ENCODE results near the gene HLA-DMA. TPM values are rescaled to one million over a fixed set of nuclear protein-coding genes. Genes with fewer than 3 reads are reported as not detected.

The HLA-DMA gene
- total and polyA plus RNA-seq, 2 of the 8 experiments (the other 6 are each of a cell fraction or from before 2014, with no cell fraction given), result 13.3 to 23.1 TPM

GRCh38 chr6:32967151-32968091, 14.5 kb upstream of the HLA-DMA start (continued):
- no peak for TF ChIP-seq BRCA1 (IDR thresholded peaks at IDR 0.05; ENCODE audit: low read depth, low read length)
- TF ChIP-seq SIN3A (conservative IDR thresholded peaks at IDR 0.05 in 1 of 2, IDR thresholded peaks at IDR 0.05 in 1 of 2; ENCODE audit: low read depth in 1 of 2, low read length in 2 of 2), result peak; percentile 30 to 89; a peak in 2 of 4 replicates
- TF ChIP-seq SIX5 (IDR thresholded peaks at IDR 0.05; ENCODE audit: low read depth, low read length), result no peak
- TF ChIP-seq TBP (IDR thresholded peaks at IDR 0.05; ENCODE audit: low read depth, low read length), result 0 out of 2 replicates have a peak, but pooled peaks have one; percentile 13
- TF ChIP-seq SP4 (IDR thresholded peaks at IDR 0.05; ENCODE audit: low read length), result no peak
- no peak for TF ChIP-seq CTBP2 (IDR thresholded peaks at IDR 0.05; ENCODE audit: borderline replicate concordance, insufficient read depth, insufficient read length, low read length)
- TF ChIP-seq KDM4A (IDR thresholded peaks at IDR 0.05; ENCODE audit: low read depth, low read length, severe bottlenecking), result no peak
- TF ChIP-seq CBX8 (IDR thresholded peaks at IDR 0.05; ENCODE audit: borderline replicate concordance, low read depth, low read length), result no peak
- no peak for TF ChIP-seq RXRA (IDR thresholded peaks at IDR 0.05; ENCODE audit: insufficient read depth, low read depth, low read length)
- no peak for TF ChIP-seq RBBP5 (IDR thresholded peaks at IDR 0.05; ENCODE audit: borderline replicate concordance, low read depth, low read length)
- TF ChIP-seq TCF12 (IDR thresholded peaks at IDR 0.05; ENCODE audit: low read depth, low read length), result 0 out of 2 replicates have a peak, but pooled peaks have one; percentile 21
- no peak for TF ChIP-seq MAX (IDR thresholded peaks at IDR 0.05)
- TF ChIP-seq E2F6 (IDR thresholded peaks at IDR 0.05), result no peak
- TF ChIP-seq HDAC6 (IDR thresholded peaks at IDR 0.05; ENCODE audit: low read depth, low read length), result no peak
- TF ChIP-seq CBX5 (IDR thresholded peaks at IDR 0.05; ENCODE audit: low read depth, low read length), result no peak
- TF ChIP-seq KDM1A (IDR thresholded peaks at IDR 0.05; ENCODE audit: borderline replicate concordance, low read length), result no peak
- TF ChIP-seq POLR2A (IDR thresholded peaks at IDR 0.05; ENCODE audit: control extremely low read depth in 1 of 2, low read depth in 2 of 2, low read length in 2 of 2), result no peak
- peak; percentile 38 to 47; a peak in 3 of 4 replicates for TF ChIP-seq RAD21 (IDR thresholded peaks at IDR 0.05 in 1 of 2, conservative IDR thresholded peaks at IDR 0.05 in 1 of 2; ENCODE audit: low read depth in 2 of 2, low read length in 2 of 2)
- TF ChIP-seq JUN (IDR thresholded peaks at IDR 0.05; ENCODE audit: low read depth, low read length), result no peak
- no peak for TF ChIP-seq CHD2 (IDR thresholded peaks at IDR 0.05; ENCODE audit: low read length)
- peak; percentile 39; the same call in 1 of the 2 replicates for TF ChIP-seq EGR1 (IDR thresholded peaks at IDR 0.05; ENCODE audit: borderline replicate concordance, low read depth, low read length)
- TF ChIP-seq TAF7 (optimal IDR thresholded peaks at IDR 0.05; ENCODE audit: borderline replicate concordance, low read depth, low read length), result no peak

All from H1 (cell line).